HEK293 (cell line): ENCODE measurements around the gene CTDSP1.

ENCODE experiments used
- CTCF ChIA-PET: fragments of 350-600 bp; formaldehyde crosslinking; extraction: SDS; loops from one replicate; lab custom pipeline; 2021; ENCODE audit warnings: antibody characterized with exemption; lab: Yijun Ruan, JAX
- POLR2A ChIA-PET: fragments of 300-600 bp; formaldehyde crosslinking; extraction: SDS; loops from one replicate; lab custom pipeline; 2020; ENCODE audit warnings: antibody characterized with exemption, inconsistent platforms; lab: Yijun Ruan, JAX
- H3K27ac ChIP-seq: fragments of 200-500 bp; sonication (Bioruptor generic); 2 replicates; pipeline ENCODE4 v1.5.1; 2014; ENCODE audit warnings: low read depth, low read length, control low read depth, inconsistent platforms; ENCODE audit errors: extremely low read depth
- H3K36me3 ChIP-seq, 2 experiments: fragments of 200-500 bp in 1 of 2; sonication (Bioruptor generic) in 1 of 2; 1 replicate in 1 of 2; 2 replicates in 1 of 2; pipeline ENCODE4 v1.5.1; 2014 to 2017; ENCODE audit warnings: inconsistent platforms in 2 of 2, low read length in 2 of 2; ENCODE audit not compliant: control insufficient read depth in 2 of 2, insufficient read depth in 1 of 2
- H3K4me1 ChIP-seq: fragments of 200-500 bp; sonication (Bioruptor generic); 2 replicates; pipeline ENCODE4 v1.5.1; 2014; ENCODE audit warnings: mild to moderate bottlenecking, low read length, inconsistent platforms; ENCODE audit not compliant: control insufficient read depth, insufficient read depth
- H3K4me3 ChIP-seq: 2 replicates; pipeline ENCODE4 v1.5.1; 2011; ENCODE audit warnings: low read depth, mild to moderate bottlenecking, control low read depth, low read length, moderate library complexity
- H3K9me3 ChIP-seq: fragments of 200-500 bp; sonication (Bioruptor generic); 2 replicates; pipeline ENCODE4 v1.5.1; 2014; ENCODE audit warnings: low read depth, low read length, inconsistent platforms; ENCODE audit not compliant: control insufficient read depth, insufficient read depth
- GLIS1 ChIP-seq: fragments of 450-650 bp; formaldehyde crosslinking; IDR thresholded peaks from 2 replicates; pipeline ENCODE4 v1.5.1; 2016; ENCODE audit warnings: missing biosample characterization, missing genetic modification characterization
- GLIS2 ChIP-seq: fragments of 450-650 bp; formaldehyde crosslinking; IDR thresholded peaks from 2 replicates; pipeline ENCODE4 v1.5.1; 2016; ENCODE audit warnings: missing biosample characterization, missing genetic modification characterization
- IKZF3 ChIP-seq: fragments of 450-650 bp; IDR thresholded peaks from 2 replicates; pipeline ENCODE4 v1.5.0; 2018; ENCODE audit warnings: missing biosample characterization, mild to moderate bottlenecking, missing genetic modification characterization, moderate library complexity
- REPIN1 ChIP-seq: fragments of 450-650 bp; formaldehyde crosslinking; IDR thresholded peaks from 2 replicates; pipeline ENCODE4 v1.5.1; 2017; ENCODE audit warnings: missing biosample characterization, missing genetic modification characterization, low read depth
- SP2 ChIP-seq: fragments of 450-650 bp; formaldehyde crosslinking; IDR thresholded peaks from 2 replicates; pipeline ENCODE4 v1.5.1; 2016; ENCODE audit warnings: missing biosample characterization, missing genetic modification characterization
- SP7 ChIP-seq: fragments of 450-650 bp; formaldehyde crosslinking; IDR thresholded peaks from 2 replicates; pipeline ENCODE4 v1.5.1; 2016; ENCODE audit warnings: missing biosample characterization, missing genetic modification characterization
- TCF7L2 ChIP-seq: IDR thresholded peaks from 2 replicates; pipeline ENCODE4 v1.6.1; 2011; ENCODE audit warnings: low read depth, mild to moderate bottlenecking, inconsistent platforms, low read length, moderate library complexity, borderline replicate concordance
- TRIM28 ChIP-seq: IDR thresholded peaks from 2 replicates; pipeline ENCODE4 v1.6.1; 2011; ENCODE audit warnings: low read length, control low read depth, borderline replicate concordance
- WT1 ChIP-seq: fragments of 450-650 bp; formaldehyde crosslinking; IDR thresholded peaks from 2 replicates; pipeline ENCODE4 v1.5.1; 2016; ENCODE audit warnings: missing biosample characterization, missing genetic modification characterization
- YY2 ChIP-seq: fragments of 450-650 bp; formaldehyde crosslinking; IDR thresholded peaks from 2 replicates; pipeline ENCODE4 v1.5.1; 2016; ENCODE audit warnings: missing biosample characterization, missing genetic modification characterization
- ZBTB21 ChIP-seq: fragments of 450-650 bp; formaldehyde crosslinking; IDR thresholded peaks from 2 replicates; pipeline ENCODE4 v1.5.1; 2017; ENCODE audit warnings: missing biosample characterization, missing genetic modification characterization
- ZBTB7A ChIP-seq: fragments of 450-650 bp; formaldehyde crosslinking; IDR thresholded peaks from 2 replicates; pipeline ENCODE4 v1.5.1; 2016; ENCODE audit warnings: low read depth, missing biosample characterization, missing genetic modification characterization
- ZEB2 ChIP-seq: fragments of 450-650 bp; formaldehyde crosslinking; IDR thresholded peaks from 2 replicates; pipeline ENCODE4 v1.5.1; 2016; ENCODE audit warnings: missing biosample characterization, missing genetic modification characterization
- ZIC2 ChIP-seq: fragments of 450-650 bp; formaldehyde crosslinking; IDR thresholded peaks from 2 replicates; pipeline ENCODE4 v1.5.1; 2016; ENCODE audit warnings: missing biosample characterization, missing genetic modification characterization
- ZNF114 ChIP-seq: fragments of 450-650 bp; formaldehyde crosslinking; IDR thresholded peaks from 2 replicates; pipeline ENCODE4 v1.5.0; 2017; ENCODE audit warnings: missing biosample characterization, missing genetic modification characterization
- ZNF138 ChIP-seq: fragments of 450-650 bp; formaldehyde crosslinking; IDR thresholded peaks from 2 replicates; pipeline ENCODE4 v1.5.1; 2016; ENCODE audit warnings: missing biosample characterization, missing genetic modification characterization, borderline replicate concordance
- ZNF155 ChIP-seq: fragments of 450-650 bp; formaldehyde crosslinking; IDR thresholded peaks from 2 replicates; pipeline ENCODE4 v1.5.1; 2016; ENCODE audit warnings: missing biosample characterization, missing genetic modification characterization
- ZNF16 ChIP-seq: fragments of 450-650 bp; formaldehyde crosslinking; IDR thresholded peaks from 2 replicates; pipeline ENCODE4 v1.5.1; 2016; ENCODE audit warnings: low read depth, missing biosample characterization, missing genetic modification characterization
- ZNF175 ChIP-seq: fragments of 450-650 bp; formaldehyde crosslinking; IDR thresholded peaks from 2 replicates; pipeline ENCODE4 v1.5.1; 2016; ENCODE audit warnings: missing biosample characterization, missing genetic modification characterization
- ZNF211 ChIP-seq: fragments of 450-650 bp; formaldehyde crosslinking; IDR thresholded peaks from 2 replicates; pipeline ENCODE4 v1.5.1; 2016; ENCODE audit warnings: low read depth, missing biosample characterization, missing genetic modification characterization
- ZNF302 ChIP-seq: fragments of 450-650 bp; formaldehyde crosslinking; IDR thresholded peaks from 2 replicates; pipeline ENCODE4 v1.5.1; 2016; ENCODE audit warnings: missing biosample characterization, missing genetic modification characterization, low read depth
- ZNF341 ChIP-seq: fragments of 450-650 bp; formaldehyde crosslinking; IDR thresholded peaks from 2 replicates; pipeline ENCODE4; 2016; ENCODE audit warnings: low read depth, missing biosample characterization, missing genetic modification characterization
- ZNF510 ChIP-seq: fragments of 450-650 bp; formaldehyde crosslinking; IDR thresholded peaks from 2 replicates; pipeline ENCODE4 v1.5.1; 2018; ENCODE audit warnings: mild to moderate bottlenecking, missing genetic modification characterization, missing biosample characterization; ENCODE audit not compliant: insufficient replicate concordance
- ZNF600 ChIP-seq: fragments of 450-650 bp; formaldehyde crosslinking; IDR thresholded peaks from 2 replicates; pipeline ENCODE4 v1.5.1; 2016; ENCODE audit warnings: missing biosample characterization, missing genetic modification characterization
- ZNF623 ChIP-seq: fragments of 450-650 bp; formaldehyde crosslinking; IDR thresholded peaks from 2 replicates; pipeline ENCODE4 v1.5.1; 2016; ENCODE audit warnings: missing biosample characterization, missing genetic modification characterization
- ZNF658 ChIP-seq: fragments of 450-650 bp; formaldehyde crosslinking; IDR thresholded peaks from 2 replicates; pipeline ENCODE4; 2016; ENCODE audit warnings: missing biosample characterization, missing genetic modification characterization
- ZNF747 ChIP-seq: fragments of 450-650 bp; formaldehyde crosslinking; IDR thresholded peaks from 2 replicates; pipeline ENCODE4 v1.5.1; 2016; ENCODE audit warnings: missing biosample characterization, missing genetic modification characterization
- TF ChIP-seq, protein P1 (sequence below): fragments of 450-650 bp; formaldehyde crosslinking; IDR thresholded peaks from 2 replicates; pipeline ENCODE4 v1.5.1; 2016; ENCODE audit warnings: missing biosample characterization, missing genetic modification characterization
- TF ChIP-seq, protein P2 (sequence below): fragments of 450-650 bp; formaldehyde crosslinking; IDR thresholded peaks from 2 replicates; pipeline ENCODE4 v1.5.1; 2016; ENCODE audit warnings: missing biosample characterization, missing genetic modification characterization
- TF ChIP-seq, protein P3 (sequence below): fragments of 450-650 bp; formaldehyde crosslinking; IDR thresholded peaks from 2 replicates; pipeline ENCODE4 v1.5.1; 2016; ENCODE audit warnings: missing biosample characterization, missing genetic modification characterization

The CTDSP1 gene

DNA sequence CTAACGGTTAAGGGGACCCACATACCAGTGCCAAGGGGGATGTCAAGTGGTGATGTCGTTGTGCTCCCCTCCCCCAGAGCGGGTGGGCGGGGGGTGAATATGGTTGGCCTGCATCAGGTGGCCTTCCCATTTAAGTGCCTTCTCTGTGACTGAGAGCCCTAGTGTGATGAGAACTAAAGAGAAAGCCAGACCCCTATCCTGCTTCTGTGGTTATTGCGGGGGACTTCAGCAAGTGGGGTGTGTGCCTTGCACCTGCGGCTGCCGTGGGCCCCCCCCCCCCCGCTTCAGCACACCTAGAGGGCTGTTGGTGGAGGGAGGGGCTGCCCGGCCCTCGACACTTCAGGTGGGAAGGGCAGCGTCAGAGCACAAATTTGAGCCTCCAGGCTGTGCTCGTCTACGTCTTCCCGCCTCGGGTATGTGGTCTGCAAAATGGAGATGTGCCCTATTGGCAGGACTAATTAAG is 6.1 kb downstream of the CTDSP1 start (continued):
- TF ChIP-seq ZNF658 (tag by site-specific recombination) (no peak), TRIM28 (no peak), ZEB2 (0 out of 2 replicates have a peak, but pooled peaks have one; percentile 9), GLIS2 (tag by site-specific recombination) (peak; percentile 54; the same call in 1 of the 2 replicates), ZNF211 (tag by site-specific recombination) (no peak), GLIS1 (tag by site-specific recombination) (0 out of 2 replicates have a peak, but pooled peaks have one; percentile 1), SP2 (no peak), YY2 (tag by site-specific recombination) (no peak), ZIC2 (tag by site-specific recombination) (no peak), TCF7L2 (no peak), ZBTB21 (tag by site-specific recombination) (no peak), ZNF114 (tag by site-specific recombination) (no peak), ZNF747 (tag by site-specific recombination) (no peak)
- TF ChIP-seq, protein P1, sequence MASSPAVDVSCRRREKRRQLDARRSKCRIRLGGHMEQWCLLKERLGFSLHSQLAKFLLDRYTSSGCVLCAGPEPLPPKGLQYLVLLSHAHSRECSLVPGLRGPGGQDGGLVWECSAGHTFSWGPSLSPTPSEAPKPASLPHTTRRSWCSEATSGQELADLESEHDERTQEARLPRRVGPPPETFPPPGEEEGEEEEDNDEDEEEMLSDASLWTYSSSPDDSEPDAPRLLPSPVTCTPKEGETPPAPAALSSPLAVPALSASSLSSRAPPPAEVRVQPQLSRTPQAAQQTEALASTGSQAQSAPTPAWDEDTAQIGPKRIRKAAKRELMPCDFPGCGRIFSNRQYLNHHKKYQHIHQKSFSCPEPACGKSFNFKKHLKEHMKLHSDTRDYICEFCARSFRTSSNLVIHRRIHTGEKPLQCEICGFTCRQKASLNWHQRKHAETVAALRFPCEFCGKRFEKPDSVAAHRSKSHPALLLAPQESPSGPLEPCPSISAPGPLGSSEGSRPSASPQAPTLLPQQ = 0 out of 2 replicates have a peak, but pooled peaks have one; percentile 12

DNA sequence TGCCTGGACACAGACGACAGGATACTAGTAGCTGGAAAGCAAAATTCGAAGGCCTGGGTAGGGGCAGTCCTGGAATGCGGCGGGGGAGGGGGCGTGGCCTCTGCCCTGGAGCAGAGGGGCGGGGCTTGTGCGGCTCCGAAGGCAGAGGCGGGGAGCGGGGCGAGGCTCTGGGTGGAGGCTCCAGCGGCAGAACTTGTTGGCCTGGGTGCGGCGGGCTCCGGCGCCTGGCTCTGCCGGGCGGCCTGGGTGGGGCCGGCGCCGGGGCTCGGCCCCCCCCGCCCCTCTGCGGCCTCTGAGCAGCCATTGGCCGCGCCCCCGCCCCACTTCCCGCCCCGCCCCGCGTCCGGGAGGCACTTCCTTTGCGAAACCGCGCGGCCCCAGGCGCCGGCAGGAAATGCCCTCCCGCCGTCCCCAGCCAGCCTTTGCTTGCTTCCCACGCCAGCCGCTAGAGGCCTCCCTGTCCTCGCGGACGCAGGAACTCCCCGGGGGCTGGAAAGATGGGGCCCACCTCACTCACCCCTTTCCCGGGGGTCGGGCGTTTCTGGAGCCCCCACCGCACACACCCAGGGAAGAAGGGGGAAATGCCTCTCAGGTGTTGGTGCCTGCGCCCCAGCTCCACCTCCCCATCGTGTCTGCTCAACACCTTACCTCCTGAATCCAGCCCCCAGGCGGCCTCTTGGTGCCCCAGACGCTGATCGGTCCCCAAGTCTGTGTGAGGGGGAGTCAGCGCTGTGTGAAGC is 6.7 kb downstream of the CTDSP1 start:
- H3K36me3 ChIP-seq = peaks cover 0 to 40% of the 10 kb centered on the region in 2 experiments; a peak in 1 of 3 replicates
- POLR2A ChIA-PET = interaction anchor here (0.6 to 1.6 kb wide), 4 partner anchors 13 to 253 kb away, joined by 3 to 7 read pairs (median 4); partner anchors contain the start of genes BCS1L and ZNF142
- peak overlapping the region; percentile 72 for H3K27ac ChIP-seq
- H3K4me3 ChIP-seq = peak overlapping the region; percentile 38
- CTCF ChIA-PET = interaction anchor here (0.6 to 1.3 kb wide), 6 partner anchors 9 to 291 kb away, joined by 3 to 4 read pairs (median 3); no protein-coding TSS in a partner anchor
- H3K9me3 ChIP-seq = no peaks in the 10 kb centered on the region
- H3K4me1 ChIP-seq = peaks cover 7% of the 10 kb centered on the region; the same call in 1 of the 2 replicates
- TF ChIP-seq SP2 (peak; percentile 40), ZNF600 (tag by site-specific recombination) (no peak), IKZF3 (tag by site-specific recombination) (peak; percentile 83; the same call in 1 of the 2 replicates), ZNF341 (tag by site-specific recombination) (no peak), WT1 (tag by site-specific recombination) (0 out of 2 replicates have a peak, but pooled peaks have one; percentile 27), ZNF16 (tag by site-specific recombination) (no peak), ZNF175 (tag by site-specific recombination) (no peak), ZNF155 (tag by site-specific recombination) (no peak), ZNF211 (tag by site-specific recombination) (no peak), ZBTB7A (tag by site-specific recombination) (0 out of 2 replicates have a peak, but pooled peaks have one; percentile 29), SP7 (tag by site-specific recombination) (peak; percentile 43; the same call in 1 of the 2 replicates), ZNF623 (tag by site-specific recombination) (no peak), ZNF510 (tag by site-specific recombination) (no peak), REPIN1 (tag by site-specific recombination) (no peak), ZNF302 (tag by site-specific recombination) (no peak), ZNF138 (no peak)
- TF ChIP-seq, protein P2, sequence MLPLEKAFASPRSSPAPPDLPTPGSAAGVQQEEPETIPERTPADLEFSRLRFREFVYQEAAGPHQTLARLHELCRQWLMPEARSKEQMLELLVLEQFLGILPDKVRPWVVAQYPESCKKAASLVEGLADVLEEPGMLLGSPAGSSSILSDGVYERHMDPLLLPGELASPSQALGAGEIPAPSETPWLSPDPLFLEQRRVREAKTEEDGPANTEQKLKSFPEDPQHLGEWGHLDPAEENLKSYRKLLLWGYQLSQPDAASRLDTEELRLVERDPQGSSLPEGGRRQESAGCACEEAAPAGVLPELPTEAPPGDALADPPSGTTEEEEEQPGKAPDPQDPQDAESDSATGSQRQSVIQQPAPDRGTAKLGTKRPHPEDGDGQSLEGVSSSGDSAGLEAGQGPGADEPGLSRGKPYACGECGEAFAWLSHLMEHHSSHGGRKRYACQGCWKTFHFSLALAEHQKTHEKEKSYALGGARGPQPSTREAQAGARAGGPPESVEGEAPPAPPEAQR (tag by site-specific recombination) = no peak
- TF ChIP-seq, protein P3, sequence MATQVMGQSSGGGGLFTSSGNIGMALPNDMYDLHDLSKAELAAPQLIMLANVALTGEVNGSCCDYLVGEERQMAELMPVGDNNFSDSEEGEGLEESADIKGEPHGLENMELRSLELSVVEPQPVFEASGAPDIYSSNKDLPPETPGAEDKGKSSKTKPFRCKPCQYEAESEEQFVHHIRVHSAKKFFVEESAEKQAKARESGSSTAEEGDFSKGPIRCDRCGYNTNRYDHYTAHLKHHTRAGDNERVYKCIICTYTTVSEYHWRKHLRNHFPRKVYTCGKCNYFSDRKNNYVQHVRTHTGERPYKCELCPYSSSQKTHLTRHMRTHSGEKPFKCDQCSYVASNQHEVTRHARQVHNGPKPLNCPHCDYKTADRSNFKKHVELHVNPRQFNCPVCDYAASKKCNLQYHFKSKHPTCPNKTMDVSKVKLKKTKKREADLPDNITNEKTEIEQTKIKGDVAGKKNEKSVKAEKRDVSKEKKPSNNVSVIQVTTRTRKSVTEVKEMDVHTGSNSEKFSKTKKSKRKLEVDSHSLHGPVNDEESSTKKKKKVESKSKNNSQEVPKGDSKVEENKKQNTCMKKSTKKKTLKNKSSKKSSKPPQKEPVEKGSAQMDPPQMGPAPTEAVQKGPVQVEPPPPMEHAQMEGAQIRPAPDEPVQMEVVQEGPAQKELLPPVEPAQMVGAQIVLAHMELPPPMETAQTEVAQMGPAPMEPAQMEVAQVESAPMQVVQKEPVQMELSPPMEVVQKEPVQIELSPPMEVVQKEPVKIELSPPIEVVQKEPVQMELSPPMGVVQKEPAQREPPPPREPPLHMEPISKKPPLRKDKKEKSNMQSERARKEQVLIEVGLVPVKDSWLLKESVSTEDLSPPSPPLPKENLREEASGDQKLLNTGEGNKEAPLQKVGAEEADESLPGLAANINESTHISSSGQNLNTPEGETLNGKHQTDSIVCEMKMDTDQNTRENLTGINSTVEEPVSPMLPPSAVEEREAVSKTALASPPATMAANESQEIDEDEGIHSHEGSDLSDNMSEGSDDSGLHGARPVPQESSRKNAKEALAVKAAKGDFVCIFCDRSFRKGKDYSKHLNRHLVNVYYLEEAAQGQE (tag by site-specific recombination) = no peak
